Measurements from ENCODE around the gene ANO4.

- TF ChIP-seq POLR2A (IDR thresholded peaks at IDR 0.05), result no peak
- no peak for TF ChIP-seq POLR2AphosphoS5 (IDR thresholded peaks at IDR 0.05)
- no peak for TF ChIP-seq CTCF (IDR thresholded peaks at IDR 0.05)
Observed at GRCh38 chr12:100995201-100995600, 200.6 kb downstream of the ANO4 start.

Measured in prostate gland (tissue), 2 donors.